GM23248 (cell line): Measurements from ENCODE around the gene CGB3. TPM values are rescaled to one million over a fixed set of nuclear protein-coding genes. Genes with fewer than 3 reads are reported as not detected.

Source experiments
- DNase-seq: peaks from one replicate; pipeline ENCODE4 v3.0.0-alpha.2; 2015
- H2AFZ ChIP-seq: fragments of 200-600 bp; sonication (generic); 2 replicates; pipeline ENCODE4 v1.6.1; 2016; ENCODE audit warnings: antibody characterized with exemption
- H3F3A ChIP-seq: fragments of 200-600 bp; sonication (generic); 2 replicates; pipeline ENCODE4 v1.6.1; 2016; ENCODE audit warnings: mild to moderate bottlenecking, antibody characterized with exemption, mixed run types; ENCODE audit not compliant: insufficient read depth
- H3K27ac ChIP-seq: fragments of 200-600 bp; sonication (generic); 2 replicates; pipeline ENCODE4 v1.5.1; 2016; ENCODE audit warnings: mild to moderate bottlenecking
- H3K27me3 ChIP-seq: fragments of 200-600 bp; sonication (generic); replicated peaks from 2 replicates; pipeline ENCODE4 v1.6.1; 2016; ENCODE audit warnings: mild to moderate bottlenecking; ENCODE audit not compliant: insufficient read depth
- H3K36me3 ChIP-seq: fragments of 200-600 bp; sonication (generic); 2 replicates; pipeline ENCODE4 v1.6.1; 2016; ENCODE audit warnings: low read depth, mild to moderate bottlenecking
- H3K4me1 ChIP-seq: fragments of 200-600 bp; sonication (generic); 2 replicates; pipeline ENCODE4 v1.6.1; 2016; ENCODE audit warnings: mild to moderate bottlenecking; ENCODE audit not compliant: insufficient read depth
- H3K4me2 ChIP-seq: fragments of 200-600 bp; sonication (generic); one replicate; pipeline ENCODE4 v1.6.1; 2016; ENCODE audit warnings: mild to moderate bottlenecking; ENCODE audit not compliant: unreplicated experiment
- H3K4me3 ChIP-seq: fragments of 200-600 bp; sonication (generic); 2 replicates; pipeline ENCODE4 v1.5.1; 2016; ENCODE audit warnings: mild to moderate bottlenecking
- H3K79me2 ChIP-seq: fragments of 200-600 bp; sonication (generic); 2 replicates; pipeline ENCODE4 v1.6.1; 2016; ENCODE audit warnings: mild to moderate bottlenecking; ENCODE audit not compliant: insufficient read depth
- H3K9ac ChIP-seq: fragments of 200-600 bp; sonication (generic); 2 replicates; pipeline ENCODE4 v1.6.1; 2016; ENCODE audit warnings: mild to moderate bottlenecking
- H3K9me2 ChIP-seq: fragments of 200-600 bp; sonication (generic); 2 replicates; pipeline ENCODE4 v1.6.1; 2016; ENCODE audit warnings: mixed run types, mild to moderate bottlenecking, moderate library complexity; ENCODE audit not compliant: insufficient read depth
- H3K9me3 ChIP-seq: fragments of 200-600 bp; sonication (generic); one replicate; pipeline ENCODE4 v1.6.1; 2017; ENCODE audit warnings: low read depth
- H4K20me1 ChIP-seq: fragments of 200-600 bp; sonication (generic); 2 replicates; pipeline ENCODE4 v1.6.0; 2016; ENCODE audit not compliant: insufficient read depth
- EZH2 ChIP-seq: fragments of 200-600 bp; sonication (generic); IDR thresholded peaks from 2 replicates; pipeline ENCODE4 v1.6.1; 2018; ENCODE audit warnings: antibody characterized with exemption, mild to moderate bottlenecking; ENCODE audit not compliant: insufficient read depth, poor library complexity, severe bottlenecking
- EZH2phosphoT487 ChIP-seq: fragments of 200-600 bp; sonication (generic); IDR thresholded peaks from 2 replicates; pipeline ENCODE4 v1.6.1; 2018; ENCODE audit warnings: antibody characterized with exemption, moderate library complexity, mild to moderate bottlenecking, low read depth; ENCODE audit not compliant: insufficient read depth
- WGBS, 2 experiments: methylation state at CpG; one replicate each; pipeline ENCODE4 v1.1.6; 2015 to 2017; ENCODE audit warnings: low lambda C conversion rate in 2 of 2, low coverage in 1 of 2; ENCODE audit errors: missing lambda C conversion rate in 2 of 2; 5-methylcytosine and 5-hydroxymethylcytosine counted together
- in situ Hi-C: fragments of 300-500 bp; cut with MboI; formaldehyde crosslinking; loops from 2 replicates; pipeline ENCODE4 v1.15.0; 2020
- polyA plus RNA-seq: library from polyadenylated mRNA; unstranded; fragments of >200 nt; fragmentation: Nextera tagmentation; extraction: Ambion mirVana; gene quantifications from 2 replicates; pipeline ENCODE4 v1.2.1, GENCODE V29; 2016
- total RNA-seq: library from RNA; depleted of rRNA; stranded (reverse); fragments of >200 nt; shearing (Covaris generic); gene quantifications from 2 replicates; pipeline ENCODE4 v1.2.3, GENCODE V29; 2014

The CGB3 gene
- total and polyA plus RNA-seq, 2 experiments from 2014 or later, result 0.76 TPM; not detected in 1

GRCh38 chr19:49067554-49067953 lies 43.4 kb upstream of the CGB3 start:
- WGBS, 2 experiments, result 29 to 31% methylated on average over 3 of the region's 3 CpGs
- Histone ChIP-seq H3K9me2 (no peaks in the 10 kb centered on the region), H3K36me3 (no peaks in the 10 kb centered on the region), H3K4me1 (no peaks in the 10 kb centered on the region), H3K27me3 (no peaks in the 10 kb centered on the region), H3F3A (peaks cover 6% of the 10 kb centered on the region; the same call in 1 of the 2 replicates), H3K4me3 (no peak overlapping the region), H3K79me2 (no peaks in the 10 kb centered on the region), H3K4me2 (no peak overlapping the region), H3K9me3 (no peaks in the 10 kb centered on the region), H3K27ac (no peak overlapping the region), H3K9ac (no peak overlapping the region), H4K20me1 (no peaks in the 10 kb centered on the region), H2AFZ (no peak overlapping the region)
- DNase-seq, result no peak
- TF ChIP-seq EZH2, result no peak
- TF ChIP-seq EZH2phosphoT487, result no peak
- in situ Hi-C loops, result no loop called here

GRCh38 chr19:49065905-49066512 lies 41.9 kb upstream of the CGB3 start:
- H4K20me1 ChIP-seq, result no peaks in the 10 kb centered on the region
- peaks cover 2% of the 10 kb centered on the region; the same call in 1 of the 2 replicates for H3K79me2 ChIP-seq
- 70% methylated on average over 13 of the region's 13 CpGs for WGBS, 2 experiments
- peaks cover 6% of the 10 kb centered on the region; the same call in 1 of the 2 replicates for H3F3A ChIP-seq
- DNase-seq, result no peak
- no peak overlapping the region for H3K4me3 ChIP-seq
- no peaks in the 10 kb centered on the region for H3K36me3 ChIP-seq
- H3K27ac ChIP-seq, result no peak overlapping the region
- no peak overlapping the region for H3K4me2 ChIP-seq
- H3K4me1 ChIP-seq, result no peaks in the 10 kb centered on the region
- H3K9me3 ChIP-seq, result no peaks in the 10 kb centered on the region
- no peak overlapping the region for H2AFZ ChIP-seq
- TF ChIP-seq EZH2phosphoT487 (no peak), EZH2 (no peak)
- no peaks in the 10 kb centered on the region for H3K27me3 ChIP-seq
- no peaks in the 10 kb centered on the region for H3K9me2 ChIP-seq
- in situ Hi-C loops, result no loop called here
- no peak overlapping the region for H3K9ac ChIP-seq

DNA sequence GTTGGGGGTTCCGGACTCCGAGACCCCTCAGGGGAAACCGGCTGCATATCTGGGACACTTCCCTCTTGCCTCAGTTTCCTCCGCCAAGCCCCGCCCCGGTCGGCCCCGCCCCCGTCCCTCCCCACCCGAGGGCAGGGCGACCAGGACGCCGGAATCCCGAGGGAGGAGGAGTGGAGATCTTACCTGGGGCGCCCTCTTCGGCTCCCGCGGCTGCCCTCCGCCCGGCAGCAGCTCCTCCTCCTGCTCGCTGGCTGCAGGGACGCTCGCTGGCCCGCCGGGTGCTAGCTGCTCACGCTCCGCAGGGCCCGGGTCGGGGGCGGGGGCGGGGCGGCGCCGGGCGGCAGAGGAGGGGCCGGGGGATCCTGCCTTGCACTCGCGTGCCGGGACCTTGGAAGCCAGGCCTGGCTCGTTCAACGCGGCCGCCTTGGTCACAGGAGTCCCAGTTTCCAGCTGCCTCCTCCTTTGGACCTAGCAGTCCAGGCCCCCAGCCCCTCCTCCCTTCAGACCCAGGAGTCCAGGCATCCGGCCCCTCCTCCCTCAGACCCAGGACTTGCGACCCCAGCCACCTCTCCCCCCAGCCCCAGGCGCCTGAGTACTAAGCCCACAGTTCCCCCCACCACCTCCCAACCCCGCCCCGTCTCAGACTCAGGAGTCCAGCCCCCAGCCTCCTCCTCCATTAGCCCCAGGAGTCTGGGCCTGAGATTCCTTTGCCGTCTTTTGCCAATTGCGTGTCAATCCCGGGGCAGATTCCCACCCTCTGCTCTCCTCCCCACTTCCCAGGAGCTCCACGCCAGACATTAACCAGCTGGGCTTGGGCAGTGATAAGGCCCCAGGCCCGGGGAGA lies 40.9 kb upstream of the CGB3 start, which contains the start of gene NTF4:
Gene NTF4, minus strand, starts transcription at position 51 of the 844 bp plus-strand sequence. CDS start 2,821 bp downstream, outside the sequence.
- Histone ChIP-seq H3F3A (peaks cover 6% of the 10 kb centered on the region; the same call in 1 of the 2 replicates), H4K20me1 (no peaks in the 10 kb centered on the region), H3K9me3 (no peaks in the 10 kb centered on the region), H3K4me3 (peak within 1 kb of the TSS; percentile 57), H3K27me3 (no peaks in the 10 kb centered on the region), H2AFZ (no peak within 1 kb of the TSS), H3K4me2 (peak within 1 kb of the TSS; percentile 61), H3K36me3 (no peaks in the 10 kb centered on the region), H3K9ac (no peak within 1 kb of the TSS), H3K9me2 (no peaks in the 10 kb centered on the region), H3K27ac (no peak within 1 kb of the TSS), H3K79me2 (peaks cover 13% of the 10 kb centered on the region), H3K4me1 (no peaks in the 10 kb centered on the region)
- DNase-seq, result peak; percentile 50
- in situ Hi-C loops, result no loop called here
- TF ChIP-seq EZH2phosphoT487 (no peak), EZH2 (no peak)
- WGBS, 2 experiments, result 12 to 13% methylated on average over 30 to 40 of the region's 53 CpGs

GRCh38 chr19:49064029-49064629 lies 40.0 kb upstream of the CGB3 start:
- Histone ChIP-seq H3K4me3 (peak overlapping the region; percentile 57), H3K4me1 (no peaks in the 10 kb centered on the region), H3F3A (peaks cover 6% of the 10 kb centered on the region; the same call in 1 of the 2 replicates), H3K9me2 (no peaks in the 10 kb centered on the region), H4K20me1 (no peaks in the 10 kb centered on the region), H3K4me2 (peak overlapping the region; percentile 61), H3K27me3 (no peaks in the 10 kb centered on the region), H3K36me3 (no peaks in the 10 kb centered on the region), H3K9ac (no peak overlapping the region), H3K79me2 (peaks cover 19% of the 10 kb centered on the region), H3K9me3 (no peaks in the 10 kb centered on the region), H2AFZ (no peak overlapping the region), H3K27ac (no peak overlapping the region)
- no peak for DNase-seq
- 40 to 50% methylated on average over 7 to 9 of the region's 10 CpGs for WGBS, 2 experiments
- in situ Hi-C loops, result no loop called here
- TF ChIP-seq EZH2 (no peak), EZH2phosphoT487 (no peak)
